ENCODE results near the gene SLC22A12.

The SLC22A12 gene

DNA sequence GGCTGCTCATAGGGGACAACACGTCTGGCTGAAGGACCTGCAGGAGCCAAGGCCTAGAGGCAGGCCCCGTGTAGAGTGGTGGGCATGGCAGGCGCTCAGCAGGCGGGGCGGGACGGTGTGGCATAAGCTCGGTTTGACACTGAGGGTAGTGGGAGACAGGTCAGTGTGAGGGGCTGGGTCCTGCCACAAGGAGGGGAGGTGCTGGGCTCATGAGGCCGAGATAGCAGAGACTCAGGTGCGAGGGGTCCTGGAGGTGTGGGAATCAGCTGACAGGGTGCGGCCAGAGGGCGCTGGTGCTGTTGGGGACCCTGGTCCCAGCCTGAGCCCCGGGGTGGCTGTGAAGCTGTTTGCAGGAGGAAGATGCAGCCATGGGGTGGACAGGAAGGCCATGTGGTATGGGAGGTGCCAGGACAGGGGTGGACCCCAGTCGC lies 6.7 kb downstream of the SLC22A12 start:
- DNase-seq: no peak
- H3K9me3 ChIP-seq: no peaks in the 10 kb centered on the region
- no peak overlapping the region for H3K4me3 ChIP-seq
- no peak overlapping the region for H3K27ac ChIP-seq
- TF ChIP-seq CTCF (IDR thresholded peaks at IDR 0.05): no peak
- H3K27me3 ChIP-seq: peaks cover 0 to 5% of the 10 kb centered on the region in 2 donors
- no peaks in the 10 kb centered on the region for H3K4me1 ChIP-seq
- H3K36me3 ChIP-seq: no peaks in the 10 kb centered on the region
- intact Hi-C loops (cut with DNase I; ENCODE audit: low total_unique reads): no loop called here

DNA sequence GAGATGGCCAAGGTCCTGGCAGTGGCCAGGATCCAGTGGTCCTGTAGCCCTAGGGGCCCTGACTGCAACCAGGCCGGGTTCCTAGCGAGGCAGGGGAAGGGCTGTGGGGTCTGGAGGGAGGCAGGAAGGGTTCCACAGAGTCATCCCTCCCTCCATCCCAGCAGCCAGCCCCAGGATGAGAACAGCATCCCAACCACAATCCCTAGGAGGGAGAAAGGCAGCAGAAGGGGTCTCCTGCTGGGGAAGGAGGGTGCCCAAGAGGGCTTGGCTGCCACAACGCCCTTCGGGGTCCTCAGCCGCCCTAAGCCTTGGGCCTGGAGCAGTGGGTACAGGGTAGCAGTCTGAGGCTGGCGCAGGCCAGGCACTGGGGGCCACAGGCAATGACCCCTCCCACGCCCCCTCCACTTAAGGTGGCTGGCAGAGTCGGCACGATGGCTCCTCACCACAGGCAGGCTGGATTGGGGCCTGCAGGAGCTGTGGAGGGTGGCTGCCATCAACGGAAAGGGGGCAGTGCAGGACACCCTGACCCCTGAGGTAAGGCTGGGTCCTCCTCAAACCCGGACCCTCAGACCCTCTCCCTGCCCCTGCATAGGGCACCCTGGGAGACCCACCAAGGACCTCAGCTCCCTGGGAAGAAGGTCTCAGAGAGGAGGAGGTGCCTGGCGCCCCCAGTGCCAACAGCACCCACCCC lies 7.2 kb downstream of the SLC22A12 start:
- Histone ChIP-seq H3K4me3 (no peak overlapping the region), H3K36me3 (no peaks in the 10 kb centered on the region), H3K27me3 (peaks cover 0 to 5% of the 10 kb centered on the region in 2 donors), H3K4me1 (no peaks in the 10 kb centered on the region), H3K27ac (no peak overlapping the region), H3K9me3 (no peaks in the 10 kb centered on the region)
- no peak for TF ChIP-seq CTCF (IDR thresholded peaks at IDR 0.05)
- intact Hi-C loops (cut with DNase I; ENCODE audit: low total_unique reads): no loop called here
- DNase-seq: no peak

DNA sequence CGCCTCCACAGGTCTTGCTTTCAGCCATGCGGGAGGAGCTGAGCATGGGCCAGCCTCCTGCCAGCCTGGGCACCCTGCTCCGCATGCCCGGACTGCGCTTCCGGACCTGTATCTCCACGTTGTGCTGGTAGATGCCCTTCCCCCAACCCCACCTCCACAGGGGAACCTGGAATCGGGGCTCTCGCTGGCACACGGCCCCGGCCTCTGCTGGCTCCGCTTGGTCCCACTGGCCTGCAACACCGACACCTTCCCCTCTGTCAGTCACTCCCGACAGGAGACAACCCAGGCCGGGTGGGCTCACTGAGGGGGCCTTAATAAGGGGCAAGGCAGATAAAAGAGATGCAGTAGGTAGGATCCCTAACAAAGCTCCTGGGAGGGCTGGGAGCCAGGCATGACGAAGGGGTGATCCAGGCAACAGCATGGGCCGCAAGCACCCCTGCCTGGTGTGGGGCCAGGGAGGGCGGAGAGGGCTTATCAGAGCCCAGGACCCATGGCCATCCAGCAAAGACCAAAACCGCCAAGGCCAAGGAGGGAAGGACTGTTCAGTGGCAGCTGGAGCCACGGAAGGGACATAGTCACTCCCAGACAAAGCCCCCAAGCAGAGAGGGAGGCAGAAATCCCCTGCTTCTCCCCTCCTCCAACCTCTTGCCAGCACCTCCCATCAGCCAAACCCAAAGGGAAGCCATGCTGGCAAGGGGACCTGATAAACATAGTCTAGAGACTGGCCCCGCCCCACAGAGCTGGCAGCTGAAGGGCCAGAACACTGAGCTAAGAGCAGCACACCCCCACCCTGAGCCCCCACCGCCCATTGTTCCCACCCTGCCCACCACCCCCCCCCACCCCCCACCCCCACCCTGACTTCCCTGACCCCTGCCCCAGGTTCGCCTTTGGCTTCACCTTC lies 8.0 kb downstream of the SLC22A12 start:
- Histone ChIP-seq H3K4me1 (no peaks in the 10 kb centered on the region), H3K9me3 (no peaks in the 10 kb centered on the region), H3K36me3 (no peaks in the 10 kb centered on the region), H3K4me3 (no peak overlapping the region), H3K27me3 (peaks cover 0 to 5% of the 10 kb centered on the region in 2 donors), H3K27ac (no peak overlapping the region)
- intact Hi-C loops (cut with DNase I; ENCODE audit: low total_unique reads): no loop called here
- no peak for TF ChIP-seq CTCF (IDR thresholded peaks at IDR 0.05)
- no peak for DNase-seq

GRCh38 chr11:64599698-64600211 lies 8.7 kb downstream of the SLC22A12 start:
- peaks cover 0 to 5% of the 10 kb centered on the region in 2 donors for H3K27me3 ChIP-seq
- no peak overlapping the region for H3K27ac ChIP-seq
- intact Hi-C loops (cut with DNase I; ENCODE audit: low total_unique reads): no loop called here
- H3K36me3 ChIP-seq: no peaks in the 10 kb centered on the region
- no peaks in the 10 kb centered on the region for H3K9me3 ChIP-seq
- DNase-seq: no peak
- TF ChIP-seq CTCF (IDR thresholded peaks at IDR 0.05): no peak
- H3K4me1 ChIP-seq: no peaks in the 10 kb centered on the region
- no peak overlapping the region for H3K4me3 ChIP-seq

GRCh38 chr11:64600281-64600992 lies 9.4 kb downstream of the SLC22A12 start:
- intact Hi-C loops (cut with DNase I; ENCODE audit: low total_unique reads): no loop called here
- DNase-seq: no peak

More at GRCh38 chr11:64600281-64600992, 9.4 kb downstream of the SLC22A12 start:
- no peak overlapping the region for H3K4me3 ChIP-seq
- no peaks in the 10 kb centered on the region for H3K4me1 ChIP-seq
- H3K27ac ChIP-seq: no peak overlapping the region
- H3K27me3 ChIP-seq: peaks cover 0 to 7% of the 10 kb centered on the region in 2 donors
- H3K36me3 ChIP-seq: no peaks in the 10 kb centered on the region
- no peaks in the 10 kb centered on the region for H3K9me3 ChIP-seq
- TF ChIP-seq CTCF (IDR thresholded peaks at IDR 0.05): no peak
